ENCODE results near the gene SLC7A10. TPM values are rescaled to one million over a fixed set of nuclear protein-coding genes. Genes with fewer than 3 reads are reported as not detected.

SLC7A10 gene
- total RNA-seq, 1 donor from 2014 or later, result not detected

DNA sequence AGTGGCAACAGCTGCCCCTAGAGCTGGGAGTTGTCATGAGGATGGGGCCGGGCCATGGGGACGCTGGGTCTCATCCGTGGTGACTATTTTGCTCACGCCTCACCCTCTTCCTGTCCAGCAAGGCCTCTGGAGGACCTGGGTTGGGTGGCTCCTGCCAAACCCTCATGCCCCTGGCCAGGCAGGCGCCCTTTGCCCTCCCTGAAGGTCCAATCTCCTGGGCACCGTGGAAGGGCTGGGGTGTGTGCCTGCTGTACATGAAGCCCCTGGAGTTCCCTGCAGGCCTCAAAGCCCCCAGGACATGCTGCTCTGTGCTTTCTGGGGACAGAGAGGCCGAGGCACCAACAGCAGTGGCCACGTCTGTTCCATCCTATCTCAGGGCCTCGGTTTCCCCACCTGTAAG lies 17.7 kb downstream of the SLC7A10 start:
- no peaks in the 10 kb centered on the region for H3K27me3 Mint-ChIP-seq (ENCODE audit: unreplicated experiment)
- DNase-seq (ENCODE audit: extremely low spot score, unreplicated experiment), result no peak
- no peak overlapping the region for H3K27ac Mint-ChIP-seq (ENCODE audit: unreplicated experiment)
- H3K4me3 Mint-ChIP-seq (ENCODE audit: unreplicated experiment), result no peak overlapping the region
- H3K36me3 Mint-ChIP-seq (ENCODE audit: unreplicated experiment), result no peaks in the 10 kb centered on the region
- no peaks in the 10 kb centered on the region for H3K4me1 Mint-ChIP-seq (ENCODE audit: unreplicated experiment)
- no peaks in the 10 kb centered on the region for H3K9me3 Mint-ChIP-seq (ENCODE audit: unreplicated experiment)
- TF ChIP-seq, protein P1, sequence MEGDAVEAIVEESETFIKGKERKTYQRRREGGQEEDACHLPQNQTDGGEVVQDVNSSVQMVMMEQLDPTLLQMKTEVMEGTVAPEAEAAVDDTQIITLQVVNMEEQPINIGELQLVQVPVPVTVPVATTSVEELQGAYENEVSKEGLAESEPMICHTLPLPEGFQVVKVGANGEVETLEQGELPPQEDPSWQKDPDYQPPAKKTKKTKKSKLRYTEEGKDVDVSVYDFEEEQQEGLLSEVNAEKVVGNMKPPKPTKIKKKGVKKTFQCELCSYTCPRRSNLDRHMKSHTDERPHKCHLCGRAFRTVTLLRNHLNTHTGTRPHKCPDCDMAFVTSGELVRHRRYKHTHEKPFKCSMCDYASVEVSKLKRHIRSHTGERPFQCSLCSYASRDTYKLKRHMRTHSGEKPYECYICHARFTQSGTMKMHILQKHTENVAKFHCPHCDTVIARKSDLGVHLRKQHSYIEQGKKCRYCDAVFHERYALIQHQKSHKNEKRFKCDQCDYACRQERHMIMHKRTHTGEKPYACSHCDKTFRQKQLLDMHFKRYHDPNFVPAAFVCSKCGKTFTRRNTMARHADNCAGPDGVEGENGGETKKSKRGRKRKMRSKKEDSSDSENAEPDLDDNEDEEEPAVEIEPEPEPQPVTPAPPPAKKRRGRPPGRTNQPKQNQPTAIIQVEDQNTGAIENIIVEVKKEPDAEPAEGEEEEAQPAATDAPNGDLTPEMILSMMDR (IDR thresholded peaks at IDR 0.05), result no peak

DNA sequence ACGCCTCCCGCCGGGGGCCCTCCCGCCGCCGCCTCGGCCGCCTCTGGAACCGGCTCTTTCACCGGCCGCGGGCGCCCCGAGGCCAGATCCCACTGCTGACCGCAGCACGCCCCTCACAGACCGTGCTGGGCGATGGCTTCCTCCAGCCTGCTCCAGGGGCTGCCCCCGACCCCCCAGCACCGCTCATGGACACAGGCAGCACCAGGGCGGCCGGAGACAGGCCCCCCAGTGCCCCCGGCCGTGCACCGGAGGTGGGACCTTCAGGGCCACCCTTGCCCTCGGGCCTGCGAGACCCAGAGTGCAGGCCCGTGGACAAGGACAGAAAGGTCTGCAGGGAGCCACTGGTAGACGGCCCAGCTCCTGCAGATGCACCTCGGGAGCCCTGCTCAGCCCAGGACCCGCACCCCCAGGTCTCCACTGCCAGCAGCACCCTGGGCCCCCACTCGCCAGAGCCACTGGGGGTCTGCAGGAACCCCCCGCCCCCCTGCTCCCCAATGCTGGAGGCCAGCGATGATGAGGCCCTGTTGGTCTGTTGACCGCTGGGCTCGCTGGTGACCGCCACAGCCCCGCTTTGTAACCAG lies 18.5 kb downstream of the SLC7A10 start:
- no peaks in the 10 kb centered on the region for H3K27me3 Mint-ChIP-seq (ENCODE audit: unreplicated experiment)
- no peak overlapping the region for H3K4me3 Mint-ChIP-seq (ENCODE audit: unreplicated experiment)
- no peaks in the 10 kb centered on the region for H3K4me1 Mint-ChIP-seq (ENCODE audit: unreplicated experiment)
- no peak overlapping the region for H3K27ac Mint-ChIP-seq (ENCODE audit: unreplicated experiment)
- no peak for DNase-seq (ENCODE audit: extremely low spot score, unreplicated experiment)
- TF ChIP-seq, protein P1 (IDR thresholded peaks at IDR 0.05), result no peak
- H3K9me3 Mint-ChIP-seq (ENCODE audit: unreplicated experiment), result no peaks in the 10 kb centered on the region
- peaks cover 4% of the 10 kb centered on the region for H3K36me3 Mint-ChIP-seq (ENCODE audit: unreplicated experiment)

DNA sequence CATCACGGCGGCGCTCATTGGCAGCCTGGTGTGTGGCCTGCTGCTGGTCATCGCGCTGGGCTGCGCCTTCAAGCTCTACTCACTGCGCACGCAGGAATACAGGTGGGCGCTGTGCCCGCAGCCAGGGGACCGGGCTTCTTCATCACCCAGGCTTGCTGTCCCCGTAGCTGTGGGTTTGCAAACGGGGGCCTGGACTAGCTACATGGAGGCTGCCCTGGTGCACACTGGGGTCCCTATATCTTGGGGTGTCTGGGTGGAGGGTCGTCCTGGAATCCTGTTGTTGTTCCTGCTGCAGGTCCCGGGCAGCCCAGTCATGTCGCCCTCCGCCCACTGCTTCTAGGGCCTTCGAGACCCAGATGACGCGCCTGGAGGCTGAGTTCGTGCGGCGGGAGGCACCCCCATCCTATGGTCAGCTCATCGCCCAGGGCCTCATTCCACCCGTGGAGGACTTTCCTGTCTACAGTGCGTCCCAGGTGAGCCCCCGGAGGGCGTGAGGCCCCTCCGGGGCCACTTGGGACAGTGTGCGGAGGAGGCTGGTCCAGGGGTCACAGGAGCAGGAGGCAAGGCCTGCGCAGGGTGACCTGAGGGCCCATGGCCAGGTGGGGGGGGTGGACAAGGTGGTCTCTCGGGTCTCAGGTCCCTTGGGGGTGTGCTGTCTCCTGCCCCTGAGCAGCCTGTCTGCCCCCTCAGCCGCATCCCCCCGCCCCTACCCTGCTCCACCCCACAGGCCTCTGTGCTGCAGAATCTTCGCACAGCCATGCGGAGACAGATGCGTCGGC lies 19.2 kb downstream of the SLC7A10 start:
- peaks cover 4% of the 10 kb centered on the region for H3K36me3 Mint-ChIP-seq (ENCODE audit: unreplicated experiment)
- H3K27ac Mint-ChIP-seq (ENCODE audit: unreplicated experiment), result no peak overlapping the region
- H3K9me3 Mint-ChIP-seq (ENCODE audit: unreplicated experiment), result no peaks in the 10 kb centered on the region
- H3K4me1 Mint-ChIP-seq (ENCODE audit: unreplicated experiment), result no peaks in the 10 kb centered on the region
- TF ChIP-seq, protein P1 (IDR thresholded peaks at IDR 0.05), result no peak
- no peaks in the 10 kb centered on the region for H3K27me3 Mint-ChIP-seq (ENCODE audit: unreplicated experiment)
- H3K4me3 Mint-ChIP-seq (ENCODE audit: unreplicated experiment), result no peak overlapping the region
- no peak for DNase-seq (ENCODE audit: extremely low spot score, unreplicated experiment)

DNA sequence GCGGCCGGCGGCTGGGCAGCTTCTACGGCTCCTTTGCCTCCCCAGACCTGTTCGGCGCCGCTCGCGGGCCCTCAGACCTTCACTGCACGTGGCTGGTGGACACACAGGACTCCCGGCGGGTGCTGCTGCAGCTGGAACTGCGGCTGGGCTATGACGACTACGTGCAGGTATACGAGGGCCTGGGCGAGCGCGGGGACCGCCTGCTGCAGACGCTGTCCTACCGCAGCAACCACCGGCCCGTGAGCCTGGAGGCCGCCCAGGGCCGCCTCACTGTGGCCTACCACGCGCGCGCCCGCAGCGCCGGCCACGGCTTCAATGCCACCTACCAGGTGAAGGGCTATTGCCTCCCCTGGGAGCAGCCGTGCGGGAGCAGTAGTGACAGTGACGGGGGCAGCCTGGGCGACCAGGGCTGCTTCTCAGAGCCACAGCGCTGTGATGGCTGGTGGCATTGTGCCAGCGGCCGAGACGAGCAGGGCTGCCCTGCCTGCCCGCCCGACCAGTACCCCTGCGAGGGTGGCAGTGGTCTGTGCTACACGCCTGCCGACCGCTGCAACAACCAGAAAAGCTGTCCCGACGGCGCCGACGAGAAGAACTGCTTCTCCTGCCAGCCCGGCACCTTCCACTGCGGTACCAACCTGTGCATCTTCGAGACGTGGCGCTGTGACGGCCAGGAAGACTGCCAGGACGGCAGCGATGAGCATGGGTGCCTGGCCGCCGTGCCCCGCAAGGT lies 20.0 kb downstream of the SLC7A10 start:
- H3K27ac Mint-ChIP-seq (ENCODE audit: unreplicated experiment), result no peak overlapping the region
- H3K27me3 Mint-ChIP-seq (ENCODE audit: unreplicated experiment), result no peaks in the 10 kb centered on the region
- TF ChIP-seq, protein P1 (IDR thresholded peaks at IDR 0.05), result no peak
- no peaks in the 10 kb centered on the region for H3K9me3 Mint-ChIP-seq (ENCODE audit: unreplicated experiment)
- no peaks in the 10 kb centered on the region for H3K4me1 Mint-ChIP-seq (ENCODE audit: unreplicated experiment)
- H3K36me3 Mint-ChIP-seq (ENCODE audit: unreplicated experiment), result peaks cover 4% of the 10 kb centered on the region
- no peak for DNase-seq (ENCODE audit: extremely low spot score, unreplicated experiment)
- no peak overlapping the region for H3K4me3 Mint-ChIP-seq (ENCODE audit: unreplicated experiment)

DNA sequence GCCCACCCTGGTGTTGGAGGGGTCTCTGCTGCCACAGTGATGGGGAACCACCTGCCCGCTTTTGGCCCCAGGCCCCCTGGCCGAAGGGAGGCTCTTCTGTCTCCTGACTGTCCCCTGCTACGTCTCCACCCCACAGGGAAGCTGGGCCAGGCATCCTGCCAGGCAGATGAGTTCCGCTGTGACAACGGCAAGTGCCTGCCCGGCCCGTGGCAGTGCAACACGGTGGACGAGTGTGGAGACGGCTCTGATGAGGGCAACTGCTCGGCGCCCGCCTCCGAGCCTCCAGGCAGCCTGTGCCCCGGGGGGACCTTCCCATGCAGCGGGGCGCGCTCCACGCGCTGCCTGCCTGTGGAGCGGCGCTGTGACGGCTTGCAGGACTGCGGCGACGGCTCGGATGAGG lies 20.5 kb downstream of the SLC7A10 start:
- TF ChIP-seq, protein P1 (IDR thresholded peaks at IDR 0.05), result no peak
- Mint-ChIP-seq H3K9me3 (ENCODE audit: unreplicated experiment) (no peaks in the 10 kb centered on the region), H3K4me3 (ENCODE audit: unreplicated experiment) (no peak overlapping the region), H3K4me1 (ENCODE audit: unreplicated experiment) (no peaks in the 10 kb centered on the region), H3K27ac (ENCODE audit: unreplicated experiment) (no peak overlapping the region), H3K36me3 (ENCODE audit: unreplicated experiment) (peaks cover 4% of the 10 kb centered on the region), H3K27me3 (ENCODE audit: unreplicated experiment) (no peaks in the 10 kb centered on the region)
- no peak for DNase-seq (ENCODE audit: extremely low spot score, unreplicated experiment)

Measured in osteocyte (in vitro differentiated cells).